GM19099 (cell line): ENCODE data around the gene CADM2.

Source experiments
- POLR2A ChIP-seq: IDR thresholded peaks from 3 replicates; pipeline ENCODE4 v1.6.1; 2011; ENCODE audit warnings: low read depth; ENCODE audit not compliant: insufficient read length; ENCODE audit errors: extremely low read depth

The CADM2 gene

DNA sequence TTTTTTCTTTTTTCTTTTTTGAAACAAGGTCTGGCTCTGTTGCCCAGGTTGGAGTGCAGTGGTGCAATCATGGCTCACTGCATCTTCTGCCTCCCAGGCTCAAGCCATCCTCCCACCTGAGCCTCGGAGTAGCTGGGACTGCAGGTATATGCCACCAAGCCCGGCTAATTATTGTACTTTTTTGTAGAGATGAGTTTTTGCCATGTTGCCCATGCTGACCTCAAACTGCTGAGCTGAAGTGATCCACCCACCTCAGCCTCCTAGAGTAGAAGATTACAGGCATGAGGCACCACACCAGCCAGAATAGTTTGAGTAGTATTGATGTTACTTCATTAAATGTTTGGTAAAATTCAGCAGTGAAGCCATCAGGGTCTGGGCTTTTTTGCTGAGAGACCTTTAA is 251.8 kb downstream of the CADM2 start:
- no peak for TF ChIP-seq POLR2A

DNA sequence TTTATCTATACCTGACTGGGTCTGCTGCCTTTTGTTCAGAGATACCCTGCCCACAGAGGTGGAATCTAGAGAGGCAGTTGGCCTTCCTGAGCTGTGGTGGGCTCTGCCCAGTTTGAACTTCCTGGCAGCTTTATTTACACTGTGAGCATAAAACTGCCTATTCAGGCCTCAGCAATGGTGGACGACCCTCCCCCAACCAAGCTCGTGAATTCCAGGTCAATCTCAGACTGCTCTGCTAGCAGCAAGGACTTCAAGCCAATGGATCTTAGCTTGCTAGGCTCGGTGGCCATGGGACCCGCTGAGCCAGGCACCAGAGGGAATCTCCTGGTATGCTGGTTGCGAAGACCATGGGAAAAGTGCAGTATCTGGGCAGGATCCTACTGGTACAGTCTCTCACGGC is 270.2 kb downstream of the CADM2 start:
- TF ChIP-seq POLR2A, result no peak

DNA sequence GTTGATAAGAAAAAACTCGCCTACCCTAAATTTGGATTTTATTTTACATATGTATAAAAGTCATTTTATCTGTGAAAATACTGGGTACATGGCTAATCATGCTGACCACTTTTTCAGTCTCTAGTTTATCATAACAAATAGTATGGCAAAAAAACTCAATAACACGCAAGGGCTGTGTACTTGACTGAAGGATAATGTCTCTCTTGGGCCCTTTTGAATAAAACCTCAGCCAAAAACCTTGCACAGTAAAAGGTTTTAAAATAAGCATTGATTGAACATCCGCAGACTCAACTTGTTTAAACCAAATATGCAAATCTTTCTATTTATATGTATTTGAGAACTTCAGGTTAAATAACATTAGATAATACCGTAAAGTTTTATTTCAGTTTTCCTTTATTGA is 285.3 kb downstream of the CADM2 start:
- no peak for TF ChIP-seq POLR2A

DNA sequence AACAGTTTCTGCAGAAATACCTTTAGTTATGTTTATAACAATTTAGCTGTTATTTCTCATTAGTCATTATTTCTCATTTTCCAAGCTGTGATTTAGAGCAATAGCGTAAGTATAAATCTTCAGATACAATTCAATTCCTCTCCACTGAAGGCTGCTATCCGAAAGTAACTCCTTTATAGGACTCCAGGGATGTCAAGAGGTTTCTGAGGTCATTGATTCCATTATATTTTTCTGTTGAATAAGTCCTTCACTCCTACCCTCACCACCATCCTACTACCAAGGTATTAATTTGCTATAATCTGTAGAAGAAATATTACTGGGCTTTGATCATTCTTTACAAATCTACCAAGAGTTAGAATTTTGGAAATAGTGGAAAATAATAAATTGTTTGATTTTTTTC is 285.7 kb downstream of the CADM2 start:
- no peak for TF ChIP-seq POLR2A

DNA sequence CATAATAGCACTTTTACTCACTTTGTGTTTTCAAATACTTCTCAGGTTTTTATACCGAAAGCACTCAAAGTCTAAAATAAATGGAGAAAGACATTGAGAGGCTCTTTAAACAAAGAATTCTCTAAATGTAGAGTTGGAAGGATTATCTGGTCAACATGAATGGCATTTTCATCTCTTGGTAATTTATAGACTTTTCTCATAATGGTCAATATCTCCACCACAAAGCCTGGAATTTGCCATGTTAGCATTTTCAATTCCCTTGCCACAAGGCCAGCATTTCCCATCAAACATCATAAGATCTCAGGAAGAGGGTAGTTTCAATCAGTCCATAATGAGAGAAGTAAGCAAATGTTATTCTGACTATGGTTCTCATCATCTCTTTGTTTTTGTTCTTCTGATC is 293.0 kb downstream of the CADM2 start:
- no peak for TF ChIP-seq POLR2A

DNA sequence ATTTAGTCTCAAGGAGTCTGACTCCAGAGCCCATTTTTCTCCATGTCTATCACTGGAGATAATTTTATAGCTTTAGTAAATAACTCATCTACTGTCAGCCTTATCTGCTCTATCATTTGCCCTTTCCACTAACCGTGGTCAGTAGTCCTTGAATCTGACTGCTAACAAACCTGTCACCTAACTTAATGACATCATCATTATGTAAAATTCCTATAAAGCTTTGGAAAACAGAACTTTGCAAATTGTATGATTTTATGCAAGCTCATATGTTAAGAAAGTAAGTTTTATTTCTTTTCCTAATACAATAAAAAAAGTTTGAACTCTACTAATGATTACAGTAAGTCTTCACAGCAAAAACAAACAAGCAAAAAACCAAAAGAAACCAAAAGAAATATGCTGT is 293.9 kb downstream of the CADM2 start:
- no peak for TF ChIP-seq POLR2A

- no peak for TF ChIP-seq POLR2A
Measured at GRCh38 chr3:85254738-85255137, 295.9 kb downstream of the CADM2 start.

DNA sequence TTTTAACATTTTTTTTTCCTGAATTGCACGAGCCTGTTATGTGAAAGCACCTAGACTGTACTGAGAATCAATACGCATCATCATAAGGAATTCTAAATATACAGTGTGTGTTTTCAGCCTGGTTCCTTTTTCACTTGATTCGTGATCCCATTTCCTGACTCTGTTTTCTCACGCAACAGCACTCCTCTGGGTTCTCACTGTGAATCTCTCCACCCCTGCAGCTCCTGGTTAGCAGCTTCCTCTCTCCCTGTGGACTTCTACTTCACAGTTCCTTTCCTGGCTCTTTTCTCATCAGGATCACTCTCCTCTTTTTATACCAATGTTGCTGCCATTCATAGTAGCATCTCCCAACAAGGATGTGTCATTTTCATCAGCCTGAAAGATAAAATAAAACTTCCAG is 297.2 kb downstream of the CADM2 start:
- no peak for TF ChIP-seq POLR2A

- TF ChIP-seq POLR2A, result no peak
Measured at GRCh38 chr3:85258326-85258725, 299.5 kb downstream of the CADM2 start.

DNA sequence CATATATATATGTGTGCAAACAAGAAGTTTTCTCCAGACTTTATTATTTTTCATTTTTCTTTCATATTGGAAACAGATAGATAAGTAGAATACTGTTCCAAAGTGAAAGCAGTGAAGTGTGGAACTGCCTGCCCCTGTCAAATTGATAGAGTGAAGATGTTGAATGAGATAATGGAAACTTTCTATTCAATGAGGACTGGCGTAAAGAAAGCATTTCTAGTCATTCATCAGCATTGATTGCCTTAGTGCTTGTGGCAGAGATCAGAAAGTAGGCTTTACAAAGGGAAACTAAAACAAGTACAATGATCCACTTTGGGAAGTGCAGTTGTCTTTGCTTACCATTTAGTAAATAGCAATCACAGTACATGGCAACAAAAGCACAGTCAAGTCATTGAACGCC is 300.0 kb downstream of the CADM2 start:
- TF ChIP-seq POLR2A, result no peak

- no peak for TF ChIP-seq POLR2A
Measured at GRCh38 chr3:85259748-85260147, 301.0 kb downstream of the CADM2 start.

- no peak for TF ChIP-seq POLR2A
Measured at GRCh38 chr3:85264381-85264780, 305.6 kb downstream of the CADM2 start.

GRCh38 chr3:85270488-85270887 is 311.7 kb downstream of the CADM2 start:
- TF ChIP-seq POLR2A, result no peak

DNA sequence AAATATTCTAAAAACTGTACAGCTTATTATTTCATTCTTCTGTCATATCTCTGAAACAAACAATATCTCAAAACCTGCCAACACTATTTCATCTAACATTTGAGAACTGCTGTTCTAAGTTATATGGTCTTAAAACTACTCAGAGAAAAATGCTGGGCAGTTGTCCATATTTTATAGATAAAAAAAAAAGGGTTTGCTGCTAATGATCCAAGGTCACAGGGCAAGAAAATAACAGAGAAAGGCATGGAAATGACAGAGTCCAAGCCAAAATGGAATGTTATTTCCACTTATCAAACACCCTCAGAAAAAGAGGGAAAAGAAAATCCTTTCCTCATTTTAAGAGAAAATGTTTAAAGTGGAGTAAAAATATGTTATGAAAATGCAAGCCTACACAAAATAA is 313.1 kb downstream of the CADM2 start:
- TF ChIP-seq POLR2A, result no peak

DNA sequence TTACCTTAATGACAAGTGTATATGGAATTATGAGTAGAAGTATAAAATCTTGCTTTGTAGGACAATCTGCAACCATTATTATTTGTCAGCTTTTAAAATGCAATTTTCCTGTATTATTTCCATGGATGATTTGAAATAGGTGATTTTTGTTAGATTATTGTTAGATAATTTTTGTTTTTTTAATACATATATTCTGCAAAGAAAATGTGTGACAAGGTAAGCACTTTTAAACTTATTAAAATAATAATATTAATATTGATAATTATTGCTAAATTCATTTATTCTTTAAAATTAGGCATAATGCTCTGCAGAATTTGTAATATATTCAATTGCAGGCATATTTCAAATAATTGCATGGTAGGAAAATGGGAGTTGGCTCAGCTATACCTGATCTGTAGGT is 329.5 kb downstream of the CADM2 start:
- TF ChIP-seq POLR2A, result no peak

GRCh38 chr3:85297291-85297690 is 338.5 kb downstream of the CADM2 start:
- no peak for TF ChIP-seq POLR2A

GRCh38 chr3:85298032-85298431 is 339.2 kb downstream of the CADM2 start:
- no peak for TF ChIP-seq POLR2A

- no peak for TF ChIP-seq POLR2A
Measured at GRCh38 chr3:85303156-85303555, 344.4 kb downstream of the CADM2 start.

DNA sequence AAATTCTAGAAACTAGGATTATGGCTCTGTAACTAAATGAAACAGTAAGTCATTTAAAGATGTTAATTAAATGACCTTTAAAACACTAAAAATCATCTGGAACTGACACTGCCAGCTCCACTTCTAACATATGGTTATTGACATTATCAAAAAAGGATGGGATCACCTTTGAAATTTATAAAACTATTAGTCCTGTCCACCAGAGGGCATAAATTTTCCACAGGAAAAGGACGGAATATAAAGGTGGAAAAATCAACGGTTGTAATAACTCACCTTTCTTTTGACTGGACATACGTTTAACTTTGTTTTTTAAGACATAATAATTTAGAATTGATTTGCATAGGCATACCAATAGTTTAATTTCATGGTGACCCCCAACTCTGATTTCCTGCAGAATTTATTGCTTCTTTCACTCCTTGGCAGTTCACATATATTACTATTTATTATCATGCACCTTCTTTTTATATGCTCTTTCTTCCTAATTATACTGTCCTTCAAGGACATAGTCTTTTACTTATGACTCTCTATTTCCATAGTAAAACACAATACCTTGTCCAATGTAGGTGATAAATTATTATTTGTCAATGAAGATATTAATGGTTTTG is 345.7 kb downstream of the CADM2 start:
- TF ChIP-seq POLR2A, result no peak

DNA sequence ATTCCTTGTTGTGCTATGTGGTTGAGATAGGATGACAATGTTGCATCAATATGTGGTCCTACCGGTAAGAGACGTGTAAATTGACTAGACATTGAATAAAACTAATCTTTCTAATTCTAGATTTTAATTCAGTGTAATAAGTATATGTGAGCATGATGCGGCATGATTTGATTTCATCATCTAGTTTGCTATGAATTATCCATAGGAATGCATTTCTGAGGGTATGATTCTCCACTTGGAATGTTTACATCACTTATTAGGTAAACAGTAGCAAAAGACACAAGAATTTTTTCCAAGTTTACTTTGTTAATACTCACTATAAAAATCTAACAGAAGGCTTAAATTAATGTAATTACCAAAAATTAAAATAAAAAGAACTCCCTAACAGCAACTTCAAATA is 353.5 kb downstream of the CADM2 start:
- TF ChIP-seq POLR2A, result no peak
